Prostate gland (tissue), 2 donors: ENCODE results near the gene FAM200C.

Source experiments
- CTCF ChIP-seq, 4 experiments: fragments of 200-600 bp in 2 of 4; fragments of 450-650 bp in 2 of 4; sonication (generic) in 2 of 4; IDR thresholded peaks; 1 replicate in 3 of 4; 2 replicates in 1 of 4; pipeline ENCODE4 v1.5.1; 2016 to 2019; ENCODE audit warnings: antibody characterized with exemption in 4 of 4, mild to moderate bottlenecking in 2 of 4, moderate library complexity in 2 of 4
- POLR2A ChIP-seq: fragments of 450-650 bp; IDR thresholded peaks from one replicate; pipeline ENCODE4 v1.6.1; 2016; ENCODE audit warnings: antibody characterized with exemption, mild to moderate bottlenecking
- POLR2AphosphoS5 ChIP-seq: sonication (generic); formaldehyde crosslinking; IDR thresholded peaks from one replicate; pipeline ENCODE4 v1.6.1; 2017; ENCODE audit warnings: antibody characterized with exemption

DNA sequence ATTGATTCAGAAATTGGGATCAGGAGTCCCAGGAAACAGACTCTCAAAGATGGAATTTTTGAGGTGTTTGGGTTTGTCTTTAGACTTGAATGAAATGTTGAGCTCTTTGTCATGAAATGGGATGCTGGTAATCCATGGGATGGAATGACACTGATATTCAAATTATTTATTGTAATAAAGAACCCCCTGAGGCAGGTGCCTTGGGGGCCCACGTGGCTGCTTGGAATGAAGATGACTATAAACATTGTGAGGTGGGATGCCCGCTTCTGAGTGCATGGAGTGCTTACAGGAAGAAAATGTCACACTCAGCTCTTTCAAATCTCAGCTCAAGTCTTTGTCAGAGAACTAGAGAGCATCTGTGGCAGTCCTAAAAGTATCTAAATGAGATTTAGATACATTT, 19.8 kb downstream of the FAM200C start:
- no peak for TF ChIP-seq CTCF (IDR thresholded peaks at IDR 0.05)
- no peak for TF ChIP-seq POLR2A
- TF ChIP-seq POLR2AphosphoS5, result no peak
